GM10266 (cell line): ENCODE data around the gene MINDY2.
"Not testable (repeated sequence)": the region's sequence is repeated elsewhere in the genome, so short reads cannot be mapped to it uniquely, and the experiment has no call there.

Experiments
- DNase-seq: peaks from one replicate; pipeline ENCODE4 v3.0.0; 2012; ENCODE audit errors: extremely low spot score
- CTCF ChIP-seq: IDR thresholded peaks from 2 replicates; pipeline ENCODE4 v1.5.1; 2012; ENCODE audit warnings: mild to moderate bottlenecking, low read depth; ENCODE audit not compliant: control insufficient read depth, insufficient read depth; ENCODE audit errors: missing control alignments

The MINDY2 gene

DNA sequence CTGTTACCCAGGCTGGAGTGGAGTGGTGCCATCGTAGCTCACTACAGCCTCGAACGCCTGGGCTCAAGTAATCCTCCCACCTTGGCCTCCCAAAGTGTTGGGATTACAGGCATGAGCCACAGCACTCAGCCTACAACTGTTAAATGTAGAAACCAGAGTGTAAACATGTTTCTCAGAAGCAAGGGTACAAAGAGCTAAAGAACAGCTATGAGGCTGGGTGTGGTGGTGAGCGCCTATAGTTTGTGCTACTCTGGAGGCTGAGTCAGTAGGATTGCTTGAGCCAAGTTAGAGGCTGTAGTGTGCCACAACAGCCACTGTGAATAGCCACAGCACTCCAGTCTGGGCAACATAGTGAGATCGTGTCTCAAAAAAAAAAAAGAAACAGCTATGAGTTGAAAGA, 4.8 kb upstream of the MINDY2 start:
- no peak for DNase-seq
- no peak for TF ChIP-seq CTCF

GRCh38 chr15:58768601-58769004, 2.5 kb upstream of the MINDY2 start:
- DNase-seq, result not testable (repeated sequence)

GRCh38 chr15:58770519-58770856, 614 bp upstream of the MINDY2 start:
- DNase-seq, result peak; percentile 58

GRCh38 chr15:58771621-58772250, 634 bp downstream of the MINDY2 start:
- peak; percentile 34 for DNase-seq
- TF ChIP-seq CTCF, result no peak

More at GRCh38 chr15:58770519-58770856, 614 bp upstream of the MINDY2 start:
- TF ChIP-seq CTCF, result no peak

DNA sequence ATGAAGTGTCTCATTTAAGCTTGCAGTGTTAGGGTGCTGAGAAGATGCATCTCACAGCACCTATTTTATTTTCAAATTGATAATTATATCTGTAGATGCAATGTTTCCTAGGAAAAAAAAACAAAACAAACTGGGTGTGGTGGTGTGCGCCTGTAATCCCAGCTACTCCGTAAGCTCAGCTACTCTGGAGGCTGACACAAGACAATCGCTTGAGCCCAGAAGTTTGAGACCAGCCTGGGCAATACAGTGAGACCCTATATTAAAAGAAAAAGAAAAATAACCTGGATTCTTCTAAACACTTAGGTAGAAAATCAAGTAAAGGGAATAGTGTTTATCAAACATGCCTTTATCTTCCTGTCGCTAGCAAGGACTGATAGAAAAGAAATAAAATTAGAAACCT, 1.9 kb downstream of the MINDY2 start:
- no peak for DNase-seq

GRCh38 chr15:58775402-58775801, 4.3 kb downstream of the MINDY2 start:
- no peak for TF ChIP-seq CTCF
- DNase-seq, result no peak

More for the DNA sequence above, 1.9 kb downstream of the MINDY2 start:
- TF ChIP-seq CTCF, result no peak

- DNase-seq, result peak; percentile 39
- TF ChIP-seq CTCF, result no peak
Observed at GRCh38 chr15:58777107-58777506, 6.0 kb downstream of the MINDY2 start.

- no peak for DNase-seq
- no peak for TF ChIP-seq CTCF
Observed at GRCh38 chr15:58779554-58779953, 8.5 kb downstream of the MINDY2 start.
